Fibroblast of lung (primary cell): ENCODE measurements around the gene EIF2D.

ENCODE experiments used
- CTCF ChIP-seq, 2 donors: IDR thresholded peaks in 1 of 2; conservative IDR thresholded peaks in 1 of 2; 1 replicate in 1 of 2; 2 replicates in 1 of 2; pipeline ENCODE4 v1.5.1; 2011 to 2012; ENCODE audit warnings: low read length in 2 of 2, control low read depth in 1 of 2, inconsistent platforms in 1 of 2, low read depth in 1 of 2, mild to moderate bottlenecking in 1 of 2
- EZH2 ChIP-seq: IDR thresholded peaks from 2 replicates; pipeline ENCODE4 v1.5.1; 2012; ENCODE audit warnings: low read length, control low read depth, mild to moderate bottlenecking; ENCODE audit errors: missing control alignments

- no peak for TF ChIP-seq CTCF (conservative IDR thresholded peaks at IDR 0.05 in 1 of 2, IDR thresholded peaks at IDR 0.05 in 1 of 2; ENCODE audit: low read depth in 1 of 2, low read length in 2 of 2)
- no peak for TF ChIP-seq EZH2
Measured at GRCh38 chr1:206578068-206578977, 33.9 kb downstream of the EIF2D start.
